WI38 (cell line): Measurements from ENCODE around the gene CEP104.

Experiments
- H3K4me3 ChIP-seq: 2 replicates; pipeline ENCODE4 v1.5.1; 2011; ENCODE audit warnings: low read depth, mild to moderate bottlenecking, control low read depth, low read length
- TF ChIP-seq, protein P1 (sequence below): IDR thresholded peaks from 2 replicates; pipeline ENCODE4 v1.5.1; 2012; ENCODE audit warnings: low read depth, mild to moderate bottlenecking, control low read depth, low read length

CEP104 gene

DNA sequence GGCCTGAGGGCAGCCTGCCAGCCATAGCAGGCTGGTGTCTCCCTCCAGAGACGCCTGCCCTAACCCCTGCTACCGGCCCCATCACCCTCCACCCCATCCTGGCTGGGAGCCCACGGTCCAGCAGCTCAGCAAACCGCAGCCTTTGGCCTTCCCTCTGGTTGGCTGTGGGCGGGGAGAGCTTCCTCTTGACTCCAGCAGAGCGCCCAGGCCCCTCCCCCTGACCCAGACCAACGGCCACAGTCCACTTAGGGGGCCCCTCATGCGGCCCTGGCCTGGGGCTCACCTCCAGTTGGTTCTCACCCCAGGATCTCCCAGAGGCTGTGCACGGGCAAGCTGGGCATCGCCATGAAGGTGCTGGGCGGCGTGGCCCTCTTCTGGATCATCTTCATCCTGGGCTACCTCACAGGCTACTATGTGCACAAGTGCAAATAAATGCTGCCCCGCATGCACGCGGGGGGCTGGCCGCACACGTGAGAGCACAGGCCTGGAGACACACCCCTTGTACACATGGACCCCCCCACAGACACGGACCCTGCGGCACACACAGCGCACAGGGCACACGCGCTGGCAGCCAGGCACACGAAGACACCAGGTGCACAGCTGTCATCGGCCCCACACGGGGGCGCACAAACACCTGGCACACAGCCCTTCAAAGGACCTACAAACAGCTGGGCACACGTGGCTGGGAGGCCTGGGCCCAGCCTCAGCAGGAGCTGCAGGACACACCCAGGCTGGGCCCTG, 81.4 kb downstream of the CEP104 start:
- TF ChIP-seq, protein P1, sequence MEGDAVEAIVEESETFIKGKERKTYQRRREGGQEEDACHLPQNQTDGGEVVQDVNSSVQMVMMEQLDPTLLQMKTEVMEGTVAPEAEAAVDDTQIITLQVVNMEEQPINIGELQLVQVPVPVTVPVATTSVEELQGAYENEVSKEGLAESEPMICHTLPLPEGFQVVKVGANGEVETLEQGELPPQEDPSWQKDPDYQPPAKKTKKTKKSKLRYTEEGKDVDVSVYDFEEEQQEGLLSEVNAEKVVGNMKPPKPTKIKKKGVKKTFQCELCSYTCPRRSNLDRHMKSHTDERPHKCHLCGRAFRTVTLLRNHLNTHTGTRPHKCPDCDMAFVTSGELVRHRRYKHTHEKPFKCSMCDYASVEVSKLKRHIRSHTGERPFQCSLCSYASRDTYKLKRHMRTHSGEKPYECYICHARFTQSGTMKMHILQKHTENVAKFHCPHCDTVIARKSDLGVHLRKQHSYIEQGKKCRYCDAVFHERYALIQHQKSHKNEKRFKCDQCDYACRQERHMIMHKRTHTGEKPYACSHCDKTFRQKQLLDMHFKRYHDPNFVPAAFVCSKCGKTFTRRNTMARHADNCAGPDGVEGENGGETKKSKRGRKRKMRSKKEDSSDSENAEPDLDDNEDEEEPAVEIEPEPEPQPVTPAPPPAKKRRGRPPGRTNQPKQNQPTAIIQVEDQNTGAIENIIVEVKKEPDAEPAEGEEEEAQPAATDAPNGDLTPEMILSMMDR, result peak; percentile 18; the same call in 1 of the 2 replicates
- no peak overlapping the region for H3K4me3 ChIP-seq

DNA sequence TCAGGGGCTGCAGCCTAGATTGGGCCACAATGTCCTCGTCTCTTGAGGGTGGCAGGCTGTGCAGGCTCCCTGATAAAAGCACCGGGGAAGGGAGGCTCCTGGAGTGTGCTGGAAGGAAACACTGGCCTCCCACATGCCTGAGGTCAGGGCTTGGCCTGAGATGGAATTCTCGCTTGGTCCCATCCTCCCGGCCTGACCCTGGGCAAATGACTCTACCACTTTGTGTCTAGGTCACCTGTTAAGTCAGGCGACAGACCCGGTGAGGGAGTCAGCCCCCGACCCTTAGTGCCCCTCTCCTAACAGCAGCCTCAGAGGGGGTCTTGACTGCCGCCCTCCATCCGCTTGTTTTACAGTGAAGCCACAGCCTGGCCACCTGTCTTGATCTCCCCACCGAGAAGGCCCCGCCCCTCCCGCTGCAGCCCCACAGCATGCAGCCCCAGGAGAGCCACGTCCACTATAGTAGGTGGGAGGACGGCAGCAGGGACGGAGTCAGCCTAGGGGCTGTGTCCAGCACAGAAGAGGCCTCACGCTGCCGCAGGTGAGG, 82.0 kb downstream of the CEP104 start:
- TF ChIP-seq, protein P1, result no peak
- no peak overlapping the region for H3K4me3 ChIP-seq

DNA sequence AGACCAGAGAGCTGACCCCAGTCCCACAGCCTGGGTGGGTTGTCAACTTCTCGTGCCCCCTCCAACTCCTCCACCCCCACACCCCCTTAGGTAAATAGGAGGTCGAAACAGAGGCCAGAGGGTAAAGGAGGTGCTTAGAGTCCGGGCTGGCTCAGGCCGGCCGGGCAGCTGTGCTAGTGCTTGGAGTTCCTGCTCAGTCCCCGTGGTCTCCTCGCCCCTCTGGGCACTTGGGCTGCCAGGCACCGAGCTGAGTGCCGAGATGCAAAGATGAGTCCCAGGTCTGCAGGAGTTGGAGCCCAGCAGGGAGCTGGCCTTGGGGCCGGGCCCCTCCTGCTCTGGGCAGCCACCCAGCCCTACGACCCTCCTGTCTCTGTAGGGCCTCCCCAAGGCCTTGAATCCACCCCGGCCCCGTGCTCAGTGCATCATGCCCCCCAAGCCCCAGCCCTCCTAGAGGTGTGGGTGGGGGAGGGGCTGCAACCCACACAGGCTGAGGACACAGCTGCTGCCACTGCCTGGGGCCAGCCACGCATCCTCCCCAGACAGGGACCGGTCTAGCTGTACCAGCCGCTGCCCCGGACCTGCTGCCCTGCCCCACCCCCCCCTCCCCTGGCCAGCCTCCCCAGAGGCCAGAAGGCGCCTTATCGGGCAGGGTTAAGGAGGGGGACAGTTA, 82.6 kb downstream of the CEP104 start:
- no peak overlapping the region for H3K4me3 ChIP-seq
- TF ChIP-seq, protein P1, result no peak

DNA sequence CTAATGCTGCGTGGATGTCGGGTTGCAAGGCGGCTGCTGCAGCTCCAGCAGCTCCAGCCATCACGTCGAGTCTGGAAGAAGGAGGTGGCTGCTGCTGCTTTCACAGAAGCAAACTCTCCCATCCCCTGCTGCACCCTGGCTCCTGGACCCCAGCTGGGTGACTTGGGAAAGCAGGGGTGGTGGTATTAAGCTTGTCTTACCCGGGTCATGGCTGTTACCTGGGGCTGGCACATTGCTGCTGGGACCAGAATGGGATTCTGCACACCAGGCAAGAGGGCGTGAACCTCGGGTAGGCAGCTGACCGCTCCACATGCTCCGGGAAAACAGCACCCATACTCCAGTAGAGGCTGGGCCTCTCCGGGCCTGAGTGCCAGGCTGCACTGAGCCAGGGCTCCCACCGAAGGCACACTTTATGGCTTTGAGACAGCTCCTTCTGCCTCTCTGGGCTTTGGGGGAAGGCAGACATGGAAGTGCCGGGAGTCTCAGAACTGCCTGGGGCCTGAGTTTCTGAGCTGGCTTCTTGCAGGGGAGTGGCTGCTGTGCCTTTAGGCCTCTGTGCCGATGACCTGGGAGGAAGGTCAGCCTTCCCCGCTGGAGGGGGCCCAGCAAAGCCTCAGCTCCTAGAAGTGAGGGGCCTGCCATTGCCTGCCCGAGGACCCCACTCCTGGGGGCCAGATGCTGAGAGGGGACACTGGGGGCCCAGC, 83.3 kb downstream of the CEP104 start:
- TF ChIP-seq, protein P1, result no peak
- no peak overlapping the region for H3K4me3 ChIP-seq

DNA sequence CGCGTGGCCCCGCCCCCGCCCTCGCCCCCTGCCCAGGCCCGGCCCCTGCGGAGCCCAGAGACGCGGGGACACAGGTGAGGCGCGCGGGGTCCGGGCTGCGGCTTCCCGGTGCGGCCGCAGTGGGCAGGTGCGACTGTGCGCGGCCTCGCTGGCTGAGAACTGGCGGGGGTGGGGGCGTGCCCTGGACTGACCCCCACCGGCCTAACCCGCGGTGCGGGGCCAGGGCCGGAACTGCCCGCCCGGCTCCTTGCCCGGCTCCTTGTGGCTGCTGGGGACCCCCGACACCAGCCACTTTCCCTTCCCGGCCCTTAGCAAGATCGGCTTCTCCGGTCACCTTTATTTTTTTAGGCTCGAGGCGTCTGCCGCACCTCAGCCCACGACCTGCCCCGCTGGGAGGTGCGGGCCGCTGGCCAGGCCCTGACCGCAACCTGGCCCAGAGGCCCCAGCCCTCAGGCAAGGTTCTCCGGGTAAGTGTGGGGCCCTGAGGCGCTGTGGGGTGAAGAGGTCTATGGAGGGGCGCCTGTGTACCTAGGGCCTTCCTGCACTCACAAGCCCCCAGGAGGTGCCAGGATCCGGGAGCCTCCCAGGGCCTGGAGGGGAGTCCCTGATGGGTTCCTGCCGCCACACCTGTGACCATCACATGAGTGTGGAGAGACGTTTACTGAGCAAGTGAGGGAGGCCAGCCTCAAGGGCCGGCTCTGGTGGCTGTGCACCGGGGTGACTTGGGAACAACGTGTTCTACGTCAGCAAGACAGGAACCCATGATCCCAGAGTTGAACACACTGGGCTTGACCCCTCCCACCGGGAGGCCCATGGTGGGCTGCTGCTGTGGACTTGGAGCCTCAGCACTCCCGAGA, 84.1 kb downstream of the CEP104 start, which contains the start of gene SMIM1:
Gene SMIM1, plus strand, starts transcription at position 35 of the 857 bp plus-strand sequence. CDS start 2,625 bp downstream, outside the sequence.
- TF ChIP-seq, protein P1, result no peak
- peak within 1 kb of the TSS; percentile 69 for H3K4me3 ChIP-seq

DNA sequence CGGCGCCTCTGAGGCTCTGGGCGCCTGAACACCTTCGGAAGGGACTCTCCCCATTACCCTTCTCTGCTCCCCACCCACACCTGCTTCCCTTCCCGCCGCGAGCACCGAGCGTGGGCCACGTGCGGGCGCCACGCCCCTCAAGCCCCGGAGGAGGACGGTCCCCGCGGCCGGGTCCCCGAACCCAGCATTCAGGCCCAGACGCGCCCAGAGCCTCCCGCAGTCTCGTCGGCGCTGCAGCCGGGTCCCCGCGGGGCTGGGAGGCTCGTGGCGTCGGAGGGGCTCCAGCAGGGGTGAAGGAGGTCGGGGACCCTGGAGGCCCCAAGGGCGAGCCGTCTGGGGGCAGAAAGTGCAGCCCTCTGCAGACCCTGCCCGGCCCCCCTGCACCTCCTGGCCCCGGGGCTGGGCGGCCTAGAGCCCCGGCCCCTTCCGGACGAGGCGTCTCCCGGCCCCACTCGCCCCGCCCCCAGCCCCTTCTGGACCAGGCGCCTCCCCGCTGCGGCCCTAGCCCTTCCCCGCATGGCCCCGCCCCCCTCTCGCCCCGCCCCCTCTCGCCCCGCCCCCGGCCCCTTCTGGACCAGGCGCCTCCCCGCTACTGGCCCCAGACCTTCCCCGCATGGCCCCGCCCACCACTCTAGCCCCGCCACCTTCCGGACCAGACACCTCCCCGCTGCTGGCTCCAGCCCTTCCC, 84.8 kb downstream of the CEP104 start:
- H3K4me3 ChIP-seq, result peak overlapping the region; percentile 69
- TF ChIP-seq, protein P1, result no peak
